TTC549 (cell line): Measurements from ENCODE around the gene ZNF385B.

Source experiments
- FAIRE-seq: peaks from 2 replicates; lab custom pipeline; 2012; peaks lifted over from hg19 to GRCh38; lab: Jason Lieb, UNC

The ZNF385B gene

DNA sequence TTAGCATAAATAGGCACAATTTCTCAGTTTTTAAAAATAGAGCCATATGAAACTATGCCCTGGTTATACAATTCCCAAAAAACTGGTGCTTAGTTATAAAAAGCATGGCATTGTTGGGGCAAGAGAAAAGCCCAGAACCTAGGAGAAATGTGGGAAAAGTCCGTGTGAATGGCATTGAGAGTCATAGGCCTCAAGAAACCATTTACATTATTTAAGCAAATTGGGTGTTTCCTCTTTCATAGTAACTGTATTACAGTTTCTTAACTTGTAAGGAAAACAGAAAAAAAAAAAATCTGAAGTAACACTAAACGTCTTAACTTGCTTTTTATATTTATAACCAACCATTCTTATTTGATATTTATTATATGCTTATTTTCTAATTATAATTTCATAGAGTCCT lies 425.8 kb downstream of the ZNF385B start:
- no peak for FAIRE-seq

DNA sequence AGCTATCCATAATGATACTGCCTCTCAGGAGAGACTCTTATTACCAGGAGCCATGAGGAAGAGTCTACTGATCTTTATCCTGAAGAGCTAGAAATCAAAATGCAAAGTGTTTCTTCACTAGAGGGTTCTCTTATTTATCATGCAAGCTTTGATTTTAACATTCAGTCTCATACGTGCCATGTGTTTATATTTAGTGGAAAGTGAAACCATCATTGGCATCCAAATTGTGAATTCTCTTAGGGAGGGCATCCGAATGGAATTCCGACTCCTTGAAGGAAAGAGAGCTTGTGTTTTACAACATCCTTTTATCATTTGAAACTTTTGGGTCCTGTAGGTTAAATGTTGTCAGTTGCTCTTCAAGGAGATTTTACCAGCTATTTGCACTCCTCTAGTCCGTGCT lies 426.4 kb downstream of the ZNF385B start:
- no peak for FAIRE-seq

DNA sequence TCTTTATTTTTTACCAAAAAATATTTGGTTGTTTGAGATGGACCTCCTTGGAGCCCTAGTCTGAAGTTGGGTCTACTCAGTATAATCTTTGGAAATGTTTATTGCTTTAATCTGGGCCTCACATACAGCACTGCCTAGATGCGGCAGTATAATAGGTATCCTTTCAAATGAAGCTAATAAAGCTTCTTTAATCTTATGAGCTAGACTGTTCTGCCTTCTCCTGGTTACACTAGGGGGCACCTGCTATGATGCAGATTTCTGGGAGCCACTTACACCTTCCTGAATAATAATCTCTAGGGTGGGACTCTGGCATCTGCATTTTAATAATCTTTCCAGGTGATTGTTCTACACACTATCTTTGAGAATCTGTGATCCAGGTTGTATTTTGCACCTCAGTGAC lies 427.1 kb downstream of the ZNF385B start:
- no peak for FAIRE-seq

DNA sequence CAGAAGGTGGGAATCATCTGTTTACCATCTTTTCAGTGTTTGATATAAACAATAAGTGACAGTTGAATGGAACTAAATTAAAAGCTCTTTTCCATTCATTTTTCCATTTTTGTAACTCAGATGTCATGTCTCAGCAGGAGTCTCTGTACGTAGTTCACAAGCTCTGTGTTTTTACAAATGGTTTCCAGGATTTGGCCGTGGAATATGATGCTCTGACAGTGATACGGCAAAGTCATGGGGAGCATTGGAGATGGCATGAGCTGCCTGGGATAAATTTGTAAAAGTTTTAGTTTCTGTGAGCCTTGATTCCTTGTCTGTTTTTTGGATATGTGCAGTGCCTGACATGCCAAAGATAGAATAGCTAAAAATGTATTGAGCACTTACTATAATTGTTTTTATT lies 428.7 kb downstream of the ZNF385B start:
- FAIRE-seq, result no peak

DNA sequence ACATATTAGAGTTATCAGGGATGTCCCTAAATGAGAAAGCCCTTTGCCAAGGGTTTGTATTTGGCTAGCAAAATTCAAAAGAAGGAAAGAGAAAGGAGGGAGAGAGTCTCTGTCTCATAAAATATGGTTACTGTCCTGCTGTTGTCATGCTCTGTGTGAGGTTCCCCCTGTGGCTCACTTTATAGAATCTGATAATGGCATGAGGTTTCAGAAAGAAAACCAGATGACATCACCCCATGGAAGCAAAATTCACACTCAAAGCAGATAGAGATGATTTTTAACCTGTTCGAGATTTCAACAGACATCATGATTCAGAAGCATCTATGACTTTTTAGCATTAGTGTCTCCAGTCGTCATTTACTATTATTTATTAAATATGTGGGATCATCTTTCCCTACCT lies 431.8 kb downstream of the ZNF385B start:
- FAIRE-seq, result no peak

DNA sequence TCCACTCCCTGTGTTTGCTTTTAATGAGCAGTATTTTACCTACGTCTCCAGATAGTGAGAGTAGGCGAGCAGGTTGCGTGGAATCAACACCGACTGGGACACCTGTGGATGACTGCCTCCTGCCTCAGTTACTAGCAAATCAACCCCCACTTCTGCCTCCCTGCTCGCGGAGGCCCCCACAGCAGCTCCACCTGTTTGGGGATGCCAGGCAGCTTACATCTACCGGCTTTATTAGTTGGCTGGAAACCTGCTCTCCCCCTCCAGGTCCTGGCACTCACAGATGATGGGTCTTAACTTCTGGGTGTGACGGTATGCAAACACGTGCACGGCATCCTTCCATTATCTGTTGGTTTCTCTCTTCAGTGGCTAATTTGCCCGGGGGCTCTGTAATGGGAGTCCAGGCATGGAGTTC lies 432.3 kb downstream of the ZNF385B start:
- no peak for FAIRE-seq

DNA sequence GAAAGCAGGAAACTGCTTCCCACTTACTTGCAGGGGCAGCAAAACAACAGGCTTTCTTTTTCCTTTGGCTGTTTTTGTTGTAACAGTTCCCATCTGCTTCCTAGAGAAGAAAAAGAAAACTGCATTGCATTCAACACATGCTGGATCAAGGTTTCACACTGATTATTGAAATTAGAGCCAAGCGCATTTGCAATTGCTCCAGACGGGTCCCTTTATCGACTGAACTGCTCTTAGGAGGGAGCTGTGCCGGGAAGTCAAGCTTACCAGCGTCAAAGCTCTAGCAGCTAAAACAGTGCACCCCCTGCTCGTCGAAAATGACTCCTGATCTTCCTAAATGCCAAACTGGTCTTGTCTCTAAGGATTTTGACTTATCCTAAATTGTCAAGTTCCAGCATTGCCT lies 432.8 kb downstream of the ZNF385B start:
- no peak for FAIRE-seq

DNA sequence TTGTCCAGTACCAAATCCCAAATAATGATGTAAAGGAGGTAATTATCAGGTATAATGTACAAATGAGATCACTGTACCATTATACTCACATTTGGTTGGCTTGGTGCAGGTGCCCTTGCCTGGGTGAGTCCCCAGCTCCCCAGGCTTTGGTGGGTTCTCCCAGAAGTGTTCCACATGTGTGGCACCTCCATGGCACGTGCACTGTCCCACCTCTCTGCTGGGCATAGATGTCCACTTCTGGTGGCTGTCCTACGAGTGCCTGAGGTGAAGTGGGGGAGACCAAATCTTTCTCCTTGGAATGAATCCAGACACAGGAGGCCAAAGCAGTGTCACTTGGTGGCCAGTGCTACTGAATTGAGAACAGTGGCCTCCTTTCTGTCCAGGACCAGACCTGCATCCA lies 434.3 kb downstream of the ZNF385B start:
- FAIRE-seq, result no peak

DNA sequence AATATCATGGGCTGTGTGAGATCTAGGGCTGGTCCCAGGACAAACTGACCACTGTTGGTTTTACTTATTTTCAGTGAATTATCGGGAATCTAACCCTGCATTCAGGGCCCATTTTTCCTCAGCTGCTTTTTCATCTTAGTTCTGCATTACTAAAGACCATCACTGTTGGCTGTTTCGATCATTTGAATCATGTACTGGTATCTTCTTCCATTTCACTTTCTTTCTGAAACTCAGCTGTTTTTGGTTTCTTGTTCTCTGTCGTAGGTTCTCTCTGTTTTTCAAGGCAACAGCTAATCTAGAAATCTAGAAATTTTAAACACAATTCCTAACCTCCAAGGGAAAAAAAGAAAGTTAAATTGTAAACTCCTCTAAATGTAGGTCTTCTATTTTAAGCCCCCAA lies 436.8 kb downstream of the ZNF385B start:
- no peak for FAIRE-seq

DNA sequence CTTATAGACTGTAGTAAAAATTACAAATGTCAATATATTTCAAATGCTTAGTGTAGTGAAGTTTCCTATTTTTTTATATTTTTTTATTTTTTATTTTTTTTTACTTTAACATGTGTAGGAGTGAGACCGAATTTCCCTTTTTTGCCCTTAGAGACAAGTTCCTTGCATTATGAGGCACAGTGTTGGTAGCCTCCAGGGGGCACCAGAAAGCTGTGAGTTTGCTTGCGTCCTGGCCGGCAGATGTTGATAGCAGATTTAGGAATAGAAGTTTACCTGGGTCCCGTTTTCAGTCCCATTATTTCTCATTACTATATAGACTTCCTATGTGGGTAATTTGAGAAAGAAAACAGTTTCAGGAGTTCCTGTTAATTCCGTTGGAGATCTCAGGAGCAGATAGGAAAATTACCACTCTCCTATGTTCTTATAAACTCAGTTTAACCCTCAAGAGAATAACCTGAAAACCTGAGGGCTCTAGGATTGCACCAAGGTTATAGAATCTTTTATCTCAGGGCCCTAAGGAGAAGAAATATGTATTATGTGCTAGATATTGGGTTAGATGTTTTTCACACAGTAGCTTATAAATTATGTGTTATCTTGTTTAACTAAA lies 439.3 kb downstream of the ZNF385B start:
- FAIRE-seq, result peak; percentile 90

DNA sequence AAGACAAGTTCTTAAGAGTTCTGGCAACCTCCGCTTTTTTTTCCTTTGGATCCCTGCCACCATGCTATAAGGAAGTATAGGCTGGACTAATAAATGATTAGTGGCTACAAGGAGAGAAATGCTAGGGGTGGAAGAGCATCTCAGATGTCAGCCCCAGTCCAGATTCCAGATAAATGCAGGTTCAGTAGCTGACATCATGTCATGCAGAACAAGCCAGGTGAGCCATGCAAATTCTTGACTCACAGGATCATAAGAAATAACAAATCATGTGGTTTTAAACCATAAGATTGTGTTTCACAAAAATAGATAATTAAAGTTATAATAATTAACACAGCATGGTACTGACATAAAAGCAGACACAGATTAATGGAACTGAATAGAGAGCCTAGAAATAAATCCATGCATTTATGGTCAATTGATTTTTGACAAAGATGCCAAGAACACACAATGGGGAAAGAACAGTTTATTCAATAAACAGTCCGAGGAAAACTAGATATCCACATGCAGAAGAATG lies 443.9 kb downstream of the ZNF385B start:
- no peak for FAIRE-seq

DNA sequence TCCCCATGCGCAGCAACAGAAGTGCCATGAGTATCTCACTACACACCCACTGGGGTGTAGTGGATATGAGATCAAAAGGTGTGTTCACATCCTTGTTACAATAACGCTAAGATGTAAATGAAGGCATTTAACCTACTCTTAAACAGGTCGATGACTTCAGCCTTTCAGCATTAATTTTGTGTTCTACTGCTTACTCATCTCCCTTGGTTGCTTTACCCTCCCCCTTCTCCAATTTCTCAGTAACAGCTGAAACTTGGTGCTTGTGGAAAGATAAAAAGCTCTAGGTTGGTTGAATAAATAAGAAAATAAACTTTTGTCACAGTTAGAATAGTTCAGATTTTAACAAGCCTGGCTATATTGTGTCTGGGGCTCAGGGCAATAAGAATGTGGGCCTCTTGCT lies 449.3 kb downstream of the ZNF385B start:
- no peak for FAIRE-seq

DNA sequence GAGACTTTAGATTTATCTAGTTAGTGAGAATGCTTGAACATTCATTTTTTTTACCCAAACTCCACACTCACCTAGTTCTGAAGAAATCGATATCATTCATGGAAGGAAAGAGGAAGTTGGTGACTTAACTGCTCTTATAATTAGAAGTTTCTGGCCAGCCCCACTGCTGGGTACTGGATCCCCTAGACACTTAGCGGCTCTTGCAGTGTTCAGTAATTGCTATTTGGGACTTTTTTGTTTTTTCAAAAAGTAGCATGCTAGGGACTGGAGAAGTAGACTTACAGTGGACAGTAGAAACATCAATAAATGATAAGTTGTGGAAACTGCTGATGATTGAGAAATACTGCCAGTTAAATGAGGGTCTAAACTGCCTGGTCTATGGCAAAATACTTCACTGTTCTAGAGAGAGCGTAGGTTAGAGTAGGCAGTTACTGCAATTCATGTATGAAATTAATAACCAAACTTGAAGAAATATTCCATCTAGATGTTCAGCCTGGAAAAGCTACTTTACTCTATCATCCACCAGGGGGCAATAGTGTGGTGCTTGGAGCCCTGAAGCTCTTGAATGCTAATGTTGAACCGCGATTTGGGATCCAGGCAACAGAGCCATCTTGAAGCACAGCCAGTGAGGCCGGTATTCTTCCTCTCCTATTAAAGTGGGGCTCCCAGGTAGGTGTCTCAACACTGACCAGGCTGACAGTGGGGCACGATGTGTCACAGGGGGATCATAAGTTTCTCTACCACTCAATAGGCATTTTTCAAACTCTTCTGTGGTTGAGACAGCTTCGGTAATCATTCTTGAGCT lies 450.7 kb downstream of the ZNF385B start:
- FAIRE-seq, result peak; percentile 31

DNA sequence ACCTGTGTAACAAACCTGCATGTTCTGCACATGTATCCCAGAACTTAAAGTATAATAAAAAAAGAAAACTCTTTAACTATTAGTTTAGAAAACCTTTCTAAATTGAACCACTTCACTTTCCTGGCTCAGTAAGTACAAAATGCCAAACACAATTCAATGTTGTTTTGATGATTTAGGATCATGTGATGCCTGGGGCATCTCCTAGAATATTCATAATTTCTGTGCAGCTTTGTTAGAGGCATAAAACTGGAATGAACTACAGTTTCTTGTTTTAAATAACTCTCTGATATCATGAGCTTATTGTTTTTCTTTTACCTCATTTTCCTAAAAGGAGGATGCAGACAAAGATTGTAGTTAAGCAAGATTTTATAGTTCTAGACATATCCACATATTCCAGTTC lies 457.8 kb downstream of the ZNF385B start:
- no peak for FAIRE-seq

DNA sequence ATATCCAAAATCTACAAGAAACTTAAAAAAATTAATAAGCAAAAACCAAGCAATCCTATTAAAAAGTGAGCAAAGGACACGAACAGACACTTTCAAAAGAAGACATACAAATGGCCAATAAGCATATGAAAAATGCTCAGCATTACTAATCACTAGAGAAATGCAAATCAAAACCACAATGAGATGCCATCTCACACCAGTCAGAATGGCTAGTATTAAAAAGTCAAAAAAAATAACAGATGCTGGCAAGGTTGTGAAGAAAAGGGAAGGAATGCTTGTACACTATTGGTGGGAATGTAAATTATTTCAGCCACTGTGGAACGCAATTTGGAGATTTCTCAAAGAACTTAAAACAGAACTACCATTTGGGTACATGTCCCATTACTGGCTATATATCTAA lies 467.9 kb downstream of the ZNF385B start:
- no peak for FAIRE-seq
